IPS-11a (cell line): Measurements from ENCODE around the gene CTLA4.

Source experiments
- H3K4me3 ChIP-seq: one replicate; pipeline ENCODE4 v1.5.1; 2013; ENCODE audit warnings: low read depth, low read length, control low read depth

CTLA4 gene

DNA sequence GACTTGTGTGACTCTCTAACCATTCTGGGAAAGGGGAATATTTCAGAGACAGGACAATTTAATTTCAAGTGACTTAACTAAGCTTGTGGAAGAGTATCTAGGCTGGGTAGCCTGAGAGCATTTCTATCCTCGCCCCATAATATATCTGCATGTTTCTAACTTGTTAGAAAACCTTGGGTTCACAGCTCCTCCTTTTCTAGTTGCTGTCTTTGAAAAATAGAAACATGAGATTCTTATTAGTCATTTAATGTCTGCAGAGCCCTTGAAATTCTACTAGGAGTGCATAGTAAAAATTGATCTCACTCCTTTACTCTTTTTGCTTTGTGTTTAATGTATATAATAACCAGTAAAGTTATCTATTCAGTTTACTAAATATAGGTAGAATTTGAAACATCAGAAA is 22.4 kb downstream of the CTLA4 start:
- no peak overlapping the region for H3K4me3 ChIP-seq

DNA sequence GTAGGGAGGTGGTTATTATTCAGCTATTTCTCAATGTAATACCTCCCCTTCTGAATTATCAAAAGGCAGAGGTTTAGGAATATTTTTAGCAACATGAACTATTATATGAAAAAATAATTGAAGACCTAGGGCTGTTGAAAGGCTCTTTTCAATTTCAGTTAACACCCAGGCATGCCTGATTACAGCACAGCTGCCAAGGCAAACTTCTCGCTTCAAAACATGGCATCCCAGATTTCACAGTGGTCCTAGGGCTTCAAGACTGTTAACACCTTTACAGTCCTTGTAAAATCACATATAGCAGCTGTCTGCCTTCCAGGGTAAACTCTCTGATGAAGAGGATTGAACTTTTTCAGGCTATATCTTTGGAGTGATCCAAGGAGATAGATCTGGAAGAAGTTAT is 23.2 kb downstream of the CTLA4 start:
- H3K4me3 ChIP-seq, result no peak overlapping the region

DNA sequence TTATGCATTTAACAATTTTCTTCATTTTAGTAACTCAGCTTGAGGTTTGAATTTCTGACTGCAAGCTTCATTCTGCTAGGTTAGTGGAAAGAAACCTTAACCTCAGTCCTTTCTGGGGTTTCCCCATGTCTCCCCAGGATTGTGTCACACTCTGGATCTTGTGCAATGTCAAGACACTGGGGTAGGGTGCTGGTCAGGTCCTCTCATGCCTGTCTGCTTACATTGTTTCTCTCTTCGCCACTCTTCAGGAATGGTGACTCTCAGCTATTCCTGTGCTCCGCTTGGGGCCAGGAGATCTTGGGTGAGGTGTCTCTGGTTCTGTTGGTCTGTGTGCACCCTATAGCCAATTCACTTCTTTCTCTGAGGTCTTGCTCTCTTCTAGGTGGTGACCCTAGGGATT is 23.9 kb downstream of the CTLA4 start:
- no peak overlapping the region for H3K4me3 ChIP-seq

DNA sequence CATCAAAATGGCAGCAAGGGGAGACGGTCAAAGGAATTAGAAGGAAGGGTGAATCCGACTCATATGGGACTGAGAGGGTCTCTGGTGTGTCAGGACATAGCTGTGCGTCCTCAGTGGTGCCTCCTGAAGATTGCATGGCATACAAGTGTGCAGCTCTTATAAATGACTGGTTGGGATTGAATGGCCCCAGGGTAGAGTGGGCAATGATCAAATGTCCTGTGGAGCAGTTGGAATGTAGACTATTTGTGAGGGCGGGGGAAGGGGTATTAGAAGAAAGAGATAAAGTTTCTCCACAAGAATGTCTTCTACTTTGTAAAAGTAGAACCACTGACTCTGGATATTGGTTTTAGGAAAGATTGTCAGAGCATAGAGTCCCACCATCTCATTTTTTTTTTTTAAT is 24.6 kb downstream of the CTLA4 start:
- H3K4me3 ChIP-seq, result no peak overlapping the region

DNA sequence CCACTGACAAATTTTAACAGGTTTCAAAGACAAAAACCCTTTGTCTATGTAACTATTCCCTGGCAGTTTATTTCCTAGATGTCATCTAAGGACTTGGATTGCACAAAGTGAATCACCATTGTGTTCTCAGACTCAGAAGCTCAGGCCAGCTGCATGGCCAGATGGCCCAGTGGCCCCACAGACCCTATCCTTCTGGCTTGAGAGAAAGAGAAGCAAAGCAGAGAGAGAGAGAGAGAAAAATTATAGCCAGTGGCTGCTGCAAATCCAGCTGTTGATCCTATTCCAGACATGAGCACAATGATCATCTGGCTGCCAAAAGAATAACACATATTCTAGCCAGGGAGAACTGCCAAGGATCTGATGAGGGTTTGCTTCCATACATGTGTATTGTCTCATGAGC is 25.8 kb downstream of the CTLA4 start:
- no peak overlapping the region for H3K4me3 ChIP-seq

DNA sequence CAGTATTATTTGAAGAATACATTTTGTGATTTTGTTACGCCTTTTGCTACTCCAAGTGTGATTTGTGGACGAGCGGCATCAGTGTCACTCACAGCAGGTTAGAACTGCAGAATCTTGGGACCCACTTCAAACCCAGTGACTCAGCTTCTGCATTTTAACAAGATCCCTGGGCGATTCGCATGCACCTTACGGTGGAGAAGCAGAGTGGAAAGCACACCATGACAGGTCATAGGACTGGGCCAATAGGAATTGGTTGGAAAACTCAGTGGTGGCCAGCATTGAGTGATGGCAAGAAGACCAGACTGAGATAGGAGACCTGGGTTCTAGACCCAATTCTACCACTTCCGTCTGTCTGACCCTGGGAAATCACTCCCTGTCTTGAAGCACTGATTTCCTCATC is 26.3 kb downstream of the CTLA4 start:
- H3K4me3 ChIP-seq, result no peak overlapping the region

DNA sequence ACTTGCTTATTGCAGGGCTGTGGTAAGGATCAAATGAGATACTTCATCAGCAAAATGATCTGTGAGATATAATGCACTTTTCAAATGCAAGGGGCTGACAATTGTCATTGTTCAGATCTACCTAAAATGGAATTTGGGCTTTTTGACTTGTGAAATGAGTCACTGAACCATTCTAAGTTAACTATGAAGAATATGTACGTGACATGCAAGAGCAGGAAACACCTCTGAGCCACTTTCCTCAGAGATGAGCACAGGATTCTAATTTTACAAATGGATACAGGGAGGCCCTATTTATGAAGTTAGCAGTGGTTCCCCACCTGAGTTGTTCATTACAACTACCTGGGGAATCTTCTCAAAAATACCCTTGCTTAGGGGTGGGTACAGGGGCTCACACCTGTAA is 26.7 kb downstream of the CTLA4 start:
- no peak overlapping the region for H3K4me3 ChIP-seq

DNA sequence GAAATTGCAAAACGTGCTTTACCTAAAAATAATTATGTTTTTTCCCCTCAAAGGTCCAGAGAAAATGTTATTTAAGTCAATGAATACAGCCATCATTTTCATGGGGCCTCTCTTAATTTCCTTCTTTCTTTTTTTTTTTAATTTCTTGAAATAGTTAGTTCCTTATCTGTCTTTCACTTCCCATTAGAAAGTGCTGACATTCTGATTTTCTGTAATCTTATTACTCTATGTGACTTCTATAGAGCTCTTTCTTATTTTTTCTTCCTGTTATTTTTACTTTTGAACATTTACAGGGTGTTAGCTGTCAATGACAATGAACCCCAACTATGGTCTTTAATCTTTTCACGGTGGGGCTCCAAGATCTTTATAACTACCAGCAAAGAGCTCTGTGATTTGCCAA is 30.0 kb downstream of the CTLA4 start:
- no peak overlapping the region for H3K4me3 ChIP-seq

DNA sequence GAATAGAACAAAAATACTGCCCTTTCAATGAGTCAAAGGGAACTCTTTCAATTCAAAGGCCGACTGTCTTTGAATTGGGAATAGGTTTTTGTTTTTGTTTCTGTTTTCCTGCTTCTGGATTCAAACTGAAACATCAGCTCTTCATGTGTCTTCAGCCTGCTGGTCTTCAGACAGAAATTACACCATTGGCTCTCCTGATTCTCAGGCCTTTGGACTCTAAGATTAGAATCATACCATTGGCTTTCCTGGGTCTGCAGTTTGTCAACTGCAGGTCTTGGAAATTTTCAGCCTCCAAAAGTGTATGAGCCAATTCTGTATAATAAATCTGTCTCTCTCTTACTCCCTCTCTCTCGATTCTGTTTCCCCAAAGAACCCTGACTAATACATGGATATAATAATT is 31.1 kb downstream of the CTLA4 start:
- no peak overlapping the region for H3K4me3 ChIP-seq

DNA sequence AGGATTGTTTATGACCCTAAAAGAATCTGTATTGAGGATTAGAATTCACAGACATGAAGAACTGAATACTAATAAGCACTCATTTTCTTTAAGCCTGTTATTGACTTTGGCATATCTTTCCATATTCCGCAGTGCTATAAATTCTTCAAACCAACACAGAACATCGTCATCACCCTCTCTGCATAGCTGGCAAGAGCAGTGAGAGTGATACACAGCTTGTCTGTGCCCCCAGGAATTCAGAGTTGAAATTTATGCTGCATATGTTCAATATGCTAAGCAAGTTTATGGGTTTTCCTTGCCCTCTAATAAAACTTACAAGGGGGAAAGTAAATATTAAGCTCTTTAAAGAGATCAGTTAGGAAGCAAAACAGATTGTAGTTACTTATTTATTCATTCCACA is 32.7 kb downstream of the CTLA4 start:
- H3K4me3 ChIP-seq, result no peak overlapping the region

- H3K4me3 ChIP-seq, result no peak overlapping the region
Observed at GRCh38 chr2:203904022-203904421, 36.5 kb downstream of the CTLA4 start.

GRCh38 chr2:203905656-203906055 is 38.1 kb downstream of the CTLA4 start:
- no peak overlapping the region for H3K4me3 ChIP-seq

- H3K4me3 ChIP-seq, result no peak overlapping the region
Observed at GRCh38 chr2:203908066-203908796, 40.7 kb downstream of the CTLA4 start.

DNA sequence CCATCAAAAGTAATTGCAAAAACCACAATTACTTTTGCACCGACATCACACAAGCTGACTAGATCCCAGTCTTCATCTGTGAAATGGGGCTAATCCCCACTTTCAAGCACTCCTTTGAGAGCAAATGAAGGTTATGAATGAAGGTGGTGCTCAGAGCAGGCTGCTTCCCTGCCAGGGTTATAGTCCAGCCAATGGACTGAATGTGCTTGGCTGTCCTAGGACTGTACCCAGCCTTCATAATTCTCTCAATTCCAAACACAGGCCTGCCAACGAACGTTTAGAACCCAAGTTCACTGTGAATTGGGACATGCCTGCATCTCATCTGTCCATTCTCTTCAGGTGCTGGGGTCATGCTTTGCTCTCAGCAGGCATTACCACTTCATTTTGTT is 41.2 kb downstream of the CTLA4 start:
- no peak overlapping the region for H3K4me3 ChIP-seq

- H3K4me3 ChIP-seq, result no peak overlapping the region
Observed at GRCh38 chr2:203909261-203909967, 41.8 kb downstream of the CTLA4 start.

- no peak overlapping the region for H3K4me3 ChIP-seq
Observed at GRCh38 chr2:203909974-203910373, 42.4 kb downstream of the CTLA4 start.

GRCh38 chr2:203913947-203914346 is 46.4 kb downstream of the CTLA4 start:
- H3K4me3 ChIP-seq, result no peak overlapping the region

GRCh38 chr2:203914546-203915182 is 47.1 kb downstream of the CTLA4 start:
- H3K4me3 ChIP-seq, result no peak overlapping the region

DNA sequence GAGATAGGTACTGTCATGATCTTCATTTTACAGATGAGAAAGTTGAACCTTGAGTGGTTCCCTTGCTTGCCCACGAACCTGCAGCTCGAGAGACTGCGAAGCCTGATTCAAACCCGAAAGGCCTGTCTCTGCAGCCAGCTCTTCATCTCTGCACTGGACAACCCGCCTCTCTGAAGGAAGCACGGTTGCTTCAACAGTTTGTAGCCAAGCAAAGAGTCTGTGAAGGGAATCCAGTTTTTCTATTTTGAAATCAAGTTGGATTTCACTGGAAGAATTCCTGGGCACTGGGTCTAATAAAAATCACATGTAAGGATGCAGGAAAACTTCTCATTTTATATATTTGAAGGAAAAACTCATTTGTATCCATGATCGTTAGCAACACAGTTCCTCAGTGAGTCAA is 47.7 kb downstream of the CTLA4 start:
- no peak overlapping the region for H3K4me3 ChIP-seq

- H3K4me3 ChIP-seq, result no peak overlapping the region
Observed at GRCh38 chr2:203916756-203917155, 49.2 kb downstream of the CTLA4 start.

DNA sequence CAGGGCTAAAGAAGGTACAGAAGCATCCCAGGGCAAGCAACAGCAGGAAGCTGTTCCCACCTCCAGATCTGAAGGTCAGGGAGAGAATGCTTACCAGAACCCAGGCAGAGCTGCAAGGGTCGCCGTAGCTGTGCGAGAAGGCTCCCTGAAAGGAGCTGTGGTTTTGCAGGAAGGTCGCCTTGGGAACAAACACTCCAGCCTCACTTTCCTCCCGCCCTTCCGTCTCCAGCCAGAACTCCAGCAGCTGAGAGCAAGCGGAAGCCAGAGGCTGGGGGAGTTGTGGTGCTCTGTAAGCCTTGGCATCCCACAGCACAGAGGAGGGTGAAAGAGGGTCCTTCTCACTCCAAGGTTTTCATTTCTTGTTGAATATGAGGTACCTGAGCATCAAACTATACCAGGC is 50.7 kb downstream of the CTLA4 start:
- H3K4me3 ChIP-seq, result no peak overlapping the region

DNA sequence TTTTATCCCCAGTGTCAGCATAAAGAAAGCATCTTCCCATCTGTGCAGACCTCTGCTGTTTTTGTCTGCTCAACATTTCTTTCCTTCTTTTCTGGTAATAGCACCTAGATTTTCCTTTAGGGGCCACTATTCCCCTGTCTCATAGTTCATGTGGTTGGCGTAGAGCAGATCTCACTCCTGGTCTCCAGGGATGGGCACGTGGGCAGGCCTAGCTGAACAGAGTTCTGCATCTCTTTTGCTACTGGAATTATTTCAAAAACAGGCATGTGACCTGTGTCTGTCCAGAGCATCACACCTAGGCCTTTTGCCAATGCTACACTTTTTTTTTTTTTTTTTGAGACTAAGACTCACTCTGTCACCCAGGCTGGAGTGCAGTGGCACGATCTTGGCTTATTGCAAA is 51.3 kb downstream of the CTLA4 start:
- H3K4me3 ChIP-seq, result no peak overlapping the region
